NCI-H2081 (cell line): ENCODE data around the gene RNASE2.
"Not testable (repeated sequence)": the region's sequence is repeated elsewhere in the genome, so short reads cannot be mapped to it uniquely, and the experiment has no call there.

Experiments
- DNase-seq, 2 experiments: peaks; one replicate each; lab custom pipeline; 2025; lab: John Stamatoyannopoulos, UW

RNASE2 gene

DNA sequence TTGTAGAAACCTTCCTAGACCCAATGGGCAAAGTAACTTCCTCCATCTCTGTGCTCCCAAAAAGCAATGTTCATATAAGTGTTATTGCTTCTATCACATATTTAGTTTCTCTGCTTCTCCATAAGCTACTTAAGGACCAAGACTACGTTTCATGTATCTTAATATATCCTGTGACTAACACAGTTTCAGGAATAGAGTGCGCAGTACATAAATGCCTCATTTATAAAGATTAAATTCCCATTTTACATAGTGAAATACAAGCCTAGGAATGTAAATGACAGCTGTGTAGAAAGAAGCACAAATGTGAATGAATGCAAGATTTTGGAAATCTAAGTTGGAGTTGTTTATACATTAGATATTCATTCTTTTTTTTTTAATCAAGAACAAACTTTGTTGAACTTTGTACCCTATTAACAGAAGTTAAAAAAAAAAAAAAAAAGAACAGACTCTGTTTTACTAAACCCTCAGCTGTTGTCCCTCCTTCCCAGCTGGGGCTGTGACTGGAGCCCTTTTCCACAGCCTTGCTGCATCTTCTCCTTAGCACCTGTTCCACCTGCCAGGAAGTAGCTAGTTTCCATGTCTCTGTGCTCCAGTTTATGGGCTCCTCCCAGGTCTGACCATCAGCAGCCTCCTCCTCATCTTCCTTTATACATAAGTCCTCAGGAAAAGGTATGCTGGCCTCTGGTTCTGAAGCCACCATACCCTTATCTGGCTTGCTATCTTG, 27.5 kb downstream of the RNASE2 start:
- DNase-seq: no peak

DNA sequence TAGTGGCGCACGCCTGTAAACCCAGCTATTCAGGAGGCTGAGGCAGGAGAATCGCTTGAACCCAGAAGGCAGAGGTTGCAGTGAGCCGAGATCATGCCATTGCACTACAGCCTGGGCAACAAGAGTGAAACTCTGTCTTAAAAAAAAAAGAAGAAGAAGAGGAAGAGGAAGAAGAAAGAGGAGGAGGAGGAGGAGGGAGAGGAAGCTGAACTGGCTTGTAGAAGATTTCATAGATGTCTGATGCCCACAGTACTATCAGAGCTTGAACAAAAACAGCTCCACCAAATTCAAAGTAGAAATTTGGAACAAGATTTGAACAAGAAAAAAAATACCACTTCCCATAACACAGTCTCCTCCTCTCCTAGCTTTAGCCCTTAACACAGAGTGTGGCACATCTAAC, 30.4 kb downstream of the RNASE2 start:
- not testable (repeated sequence) for DNase-seq

DNA sequence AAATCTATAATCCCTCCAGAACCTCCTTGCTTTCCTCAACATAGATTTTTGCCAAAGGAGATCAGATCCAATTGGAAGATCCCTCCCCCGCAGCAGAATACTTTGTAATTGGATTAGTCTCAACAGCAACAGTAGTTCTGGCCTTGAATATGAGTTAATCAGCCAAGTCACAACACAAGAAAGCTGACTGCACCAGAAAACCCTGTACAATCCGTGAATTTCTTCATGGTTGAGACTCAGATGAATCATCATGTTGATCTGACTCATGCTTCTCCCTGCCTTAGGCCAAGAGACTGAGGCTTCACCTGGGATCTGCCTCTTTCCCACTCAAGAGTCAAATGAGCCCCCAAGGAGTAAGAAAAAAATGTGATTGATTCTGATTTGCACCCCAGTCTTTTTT, 31.5 kb downstream of the RNASE2 start:
- no peak for DNase-seq

DNA sequence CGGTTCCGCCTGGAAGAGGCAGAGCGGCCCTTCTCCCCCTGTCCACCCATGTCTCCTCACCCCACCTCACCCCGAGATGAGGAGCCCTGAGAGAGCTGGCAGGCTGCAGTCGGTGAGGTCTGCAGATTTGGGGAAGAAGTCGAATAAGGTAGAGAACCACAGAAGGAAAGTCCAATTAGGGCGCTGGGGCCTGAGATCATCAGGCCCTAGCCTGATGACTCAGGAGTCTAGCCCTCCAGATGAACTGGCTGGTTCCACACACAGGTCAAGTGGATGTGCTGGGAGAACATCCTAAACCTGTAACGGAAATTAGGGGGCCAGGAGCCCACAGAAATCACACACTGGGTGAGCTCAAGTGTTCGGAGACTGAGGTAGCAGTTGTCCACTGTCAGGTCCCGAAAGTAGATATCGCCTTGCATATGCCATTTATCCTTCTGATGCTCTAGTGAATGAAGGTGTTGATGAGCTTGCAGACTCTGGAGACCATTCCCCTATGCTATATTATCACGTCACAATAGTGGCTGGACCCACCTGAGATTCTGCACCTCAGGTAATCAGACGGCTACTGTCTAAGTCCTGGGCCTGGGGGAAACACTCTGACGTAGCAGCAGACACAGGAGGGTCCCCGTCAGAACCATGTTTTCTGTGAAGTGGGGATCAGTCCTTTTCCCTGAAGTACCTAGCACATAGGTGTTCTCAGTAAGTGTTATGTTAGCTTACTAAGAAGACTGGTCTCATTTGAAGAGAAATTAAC, 33.6 kb downstream of the RNASE2 start:
- no peak for DNase-seq

DNA sequence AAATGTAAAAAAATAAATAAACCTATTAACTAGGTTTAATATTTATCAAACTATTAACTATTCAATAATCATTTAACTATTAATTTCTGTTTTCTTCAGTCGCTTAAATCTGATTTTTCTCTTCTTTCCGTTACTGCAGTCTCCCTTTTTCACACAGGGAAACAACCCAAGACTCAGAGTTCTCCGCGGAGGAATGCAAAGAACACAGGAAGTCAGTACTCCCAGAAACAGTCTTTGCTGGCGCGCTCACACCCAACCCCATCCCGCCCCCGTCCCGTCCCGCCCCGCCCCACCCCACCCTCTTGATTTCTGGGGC, 34.1 kb downstream of the RNASE2 start:
- DNase-seq: no peak

DNA sequence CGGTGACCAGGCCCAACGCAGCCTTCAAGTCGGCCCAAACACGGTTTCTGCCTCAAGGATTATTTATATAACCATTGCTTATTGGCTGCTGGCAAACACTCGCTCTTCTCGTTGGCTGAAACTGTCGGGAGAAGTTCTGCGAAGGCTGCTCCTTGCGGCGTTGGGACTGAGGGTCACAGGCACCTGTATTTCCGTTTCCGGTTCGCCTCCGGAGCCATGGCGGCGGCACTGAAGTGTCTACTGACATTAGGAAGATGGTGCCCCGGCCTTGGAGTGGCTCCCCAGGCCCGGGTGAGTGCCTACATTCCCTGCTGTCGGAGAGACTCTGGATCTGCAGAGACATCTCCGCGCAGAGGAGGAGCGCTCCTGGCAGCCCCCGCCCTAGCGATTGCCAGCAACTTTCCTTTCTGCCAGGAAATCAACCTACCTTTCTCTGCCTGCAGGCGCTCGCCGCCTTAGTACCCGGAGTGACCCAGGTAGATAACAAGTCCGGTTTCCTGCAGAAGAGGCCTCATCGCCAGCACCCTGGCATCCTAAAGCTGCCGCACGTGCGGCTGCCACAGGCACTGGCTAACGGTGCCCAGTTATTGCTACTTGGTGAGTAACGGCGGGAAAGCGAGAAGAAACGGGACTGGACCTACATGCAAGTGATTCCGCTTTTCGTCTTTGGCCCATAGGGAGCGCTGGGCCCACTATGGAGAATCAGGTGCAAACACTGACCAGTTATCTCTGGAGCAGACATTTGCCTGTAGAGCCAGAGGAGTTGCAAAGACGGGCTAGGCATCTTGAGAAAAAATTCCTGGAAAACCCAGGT, 34.7 kb downstream of the RNASE2 start, which contains the start of gene METTL17:
TSS of gene METTL17 (plus strand) at position 194 of the 814 bp plus-strand sequence. CDS start at position 217, 23 bp downstream.
- peak; percentile 72 to 90 for DNase-seq

DNA sequence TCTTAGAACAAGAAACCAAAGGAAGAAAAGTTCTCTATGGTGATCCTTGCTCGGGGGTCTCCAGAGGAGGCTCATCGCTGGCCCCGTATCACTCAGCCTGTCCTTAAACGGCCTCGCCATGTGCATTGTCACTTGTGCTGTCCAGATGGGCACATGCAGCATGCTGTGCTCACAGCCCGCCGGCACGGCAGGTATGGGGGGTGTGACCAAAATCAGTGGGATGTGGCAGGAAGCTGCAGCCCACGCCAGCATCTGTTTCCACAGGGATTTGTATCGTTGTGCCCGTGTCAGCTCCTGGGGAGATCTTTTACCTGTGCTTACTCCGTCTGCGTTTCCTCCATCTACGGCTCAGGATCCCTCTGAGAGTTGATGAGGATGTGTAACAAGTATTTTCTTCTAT, 41.2 kb downstream of the RNASE2 start:
- DNase-seq: no peak

DNA sequence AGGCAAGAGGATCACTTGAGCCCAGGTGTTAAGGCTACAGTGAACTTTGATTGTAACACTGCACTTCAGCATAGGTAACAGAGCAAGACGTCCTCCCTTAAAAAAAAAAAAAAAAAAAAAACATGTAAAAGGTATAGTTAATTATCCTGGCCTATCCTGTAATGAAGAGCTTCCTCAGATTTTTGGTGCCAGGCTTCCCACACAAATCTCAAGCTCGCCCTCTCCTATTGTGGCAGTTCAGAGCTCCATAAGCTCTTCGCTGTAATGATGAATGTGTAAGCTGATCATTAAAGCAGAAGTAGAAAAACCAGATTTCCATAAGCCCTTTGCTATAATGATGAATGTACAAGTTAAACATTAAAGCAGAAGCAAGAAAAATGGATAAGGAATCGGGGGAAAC, 41.8 kb downstream of the RNASE2 start:
- DNase-seq: no peak

DNA sequence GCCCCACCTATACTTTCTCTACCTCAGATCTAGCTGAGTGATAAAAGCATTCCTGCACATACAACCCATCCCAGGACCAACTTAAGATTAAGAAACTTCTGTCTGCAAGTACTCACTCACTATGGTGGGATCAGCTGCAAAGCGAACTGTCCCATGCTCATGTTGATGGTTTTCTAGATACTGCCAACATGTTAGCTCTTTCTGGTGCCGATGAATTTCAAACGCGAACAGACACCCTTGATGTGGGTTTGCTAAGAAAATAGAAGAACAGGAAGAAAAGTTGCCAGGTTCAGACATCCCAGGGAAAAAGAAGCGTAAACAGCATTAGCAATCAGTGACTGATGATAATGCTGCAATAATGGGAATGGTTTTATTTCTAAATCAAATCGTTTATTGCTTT, 42.3 kb downstream of the RNASE2 start:
- DNase-seq: no peak

DNA sequence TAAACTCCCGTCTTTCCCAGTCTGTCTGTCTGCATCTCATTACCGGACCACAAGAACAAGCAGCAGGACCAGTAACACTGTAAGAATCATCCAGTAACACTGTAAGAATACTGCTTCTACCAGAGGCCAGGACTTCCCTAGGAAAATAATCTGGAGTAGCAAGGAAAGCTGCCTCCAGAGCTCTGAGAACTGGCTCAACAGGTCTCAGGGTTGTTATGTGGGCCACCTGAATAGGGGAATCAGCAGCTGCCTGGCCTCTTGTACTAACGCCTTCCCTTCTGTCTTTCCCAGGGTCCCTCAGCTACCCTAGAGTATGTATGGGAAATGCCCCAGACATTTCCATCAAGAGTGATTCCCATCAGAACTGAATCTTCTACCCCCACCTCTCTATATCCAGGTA, 42.9 kb downstream of the RNASE2 start:
- no peak for DNase-seq

DNA sequence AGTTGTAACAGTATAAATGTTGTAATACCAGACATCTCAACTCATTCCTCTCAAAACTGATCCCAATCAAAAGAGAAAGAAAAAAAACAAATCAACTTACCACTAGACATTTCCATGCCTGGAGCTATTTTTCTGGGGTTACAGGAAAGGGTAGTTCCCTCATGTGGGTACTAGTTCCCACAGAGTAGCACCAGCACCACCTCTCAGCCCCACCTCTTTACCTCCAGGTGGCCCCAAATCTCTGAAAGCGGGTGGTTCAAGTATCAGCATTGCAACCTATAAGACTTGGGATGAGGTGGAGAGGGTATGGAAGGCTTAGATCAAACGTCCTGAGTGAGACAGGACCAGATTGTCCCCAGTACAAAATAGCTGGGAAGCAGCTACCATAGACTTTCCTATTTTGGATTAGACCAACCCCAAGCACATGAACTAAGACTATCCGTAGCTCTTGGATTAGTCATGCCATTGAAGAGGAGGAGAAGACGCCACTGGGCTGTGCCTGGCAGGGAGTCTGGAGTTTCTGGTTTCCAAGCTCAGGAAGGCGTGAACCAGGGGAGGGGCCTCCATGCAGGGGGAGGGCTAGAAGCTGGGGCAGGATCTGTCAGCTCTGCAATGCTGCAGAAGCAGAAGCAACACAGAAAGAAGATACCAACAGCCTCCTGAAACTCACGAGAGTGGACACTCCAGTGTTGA, 43.5 kb downstream of the RNASE2 start, which contains the start of gene SLC39A2:
TSS of gene SLC39A2 (plus strand) at position 620 of the 693 bp plus-strand sequence. CDS start 154 bp downstream, outside the sequence.
- DNase-seq: no peak

DNA sequence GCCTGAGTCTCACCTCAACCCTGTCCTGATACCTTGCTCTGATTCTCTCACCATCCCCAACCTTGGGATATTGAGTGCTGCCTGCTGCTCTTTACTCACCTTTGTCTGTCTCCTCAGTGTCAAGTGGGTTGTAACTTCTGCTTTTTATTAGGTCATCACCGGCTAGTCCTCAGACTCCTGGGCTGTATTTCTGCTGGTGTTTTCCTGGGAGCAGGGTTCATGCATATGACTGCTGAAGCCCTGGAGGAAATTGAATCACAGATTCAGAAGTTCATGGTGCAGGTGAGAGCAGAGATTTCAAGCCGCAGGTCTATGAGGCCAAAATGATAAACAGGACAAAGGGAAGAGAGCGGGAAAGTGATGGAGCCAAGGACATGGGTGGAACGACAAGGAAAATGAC, 44.3 kb downstream of the RNASE2 start:
- no peak for DNase-seq

DNA sequence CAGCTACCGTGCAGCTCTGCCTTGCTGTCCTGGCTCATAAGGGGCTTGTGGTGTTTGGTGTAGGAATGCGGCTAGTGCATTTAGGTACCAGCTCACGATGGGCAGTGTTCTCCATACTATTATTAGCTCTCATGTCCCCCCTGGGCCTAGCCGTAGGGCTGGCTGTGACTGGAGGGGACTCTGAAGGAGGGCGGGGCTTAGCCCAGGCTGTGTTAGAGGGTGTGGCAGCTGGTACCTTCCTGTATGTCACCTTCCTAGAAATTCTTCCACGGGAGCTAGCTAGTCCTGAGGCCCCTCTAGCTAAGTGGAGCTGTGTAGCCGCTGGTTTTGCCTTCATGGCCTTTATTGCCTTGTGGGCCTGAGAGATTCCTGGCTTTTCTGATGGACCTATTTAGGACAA, 45.9 kb downstream of the RNASE2 start:
- DNase-seq: no peak

DNA sequence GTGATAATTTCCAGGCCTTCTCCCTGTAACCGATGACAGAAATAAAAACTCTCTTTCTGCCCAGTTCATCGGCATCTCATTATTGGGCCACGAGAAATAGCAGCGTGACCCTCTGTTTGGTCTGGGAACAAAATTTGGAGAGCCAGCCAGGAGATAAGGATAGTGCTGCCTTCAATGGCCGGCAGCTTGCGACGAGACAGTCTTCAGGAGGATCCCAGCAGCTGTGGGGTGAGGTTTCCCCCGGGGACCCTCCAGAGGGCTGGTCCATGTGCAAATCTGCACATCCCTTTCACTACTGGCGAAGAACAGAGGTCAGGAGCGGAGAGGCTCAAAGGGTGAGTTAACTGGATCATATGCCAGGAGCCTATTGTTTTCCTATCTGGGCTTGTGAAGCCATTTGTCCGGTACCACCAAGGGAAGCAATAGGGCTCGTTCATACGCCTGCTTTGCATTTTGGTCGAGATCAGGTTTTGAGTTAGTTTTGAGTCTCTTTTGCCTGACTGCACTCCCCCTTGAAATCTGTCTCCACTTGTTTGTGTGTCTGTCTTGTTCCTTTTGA, 48.6 kb downstream of the RNASE2 start:
- DNase-seq: no peak
